Right lobe of liver (tissue), 4 donors: ENCODE results near the gene SHKBP1.

Experiments used
- POLR2A ChIP-seq: fragments of 450-650 bp; IDR thresholded peaks from one replicate; pipeline ENCODE4 v1.6.1; 2017; ENCODE audit warnings: antibody characterized with exemption, mild to moderate bottlenecking
- TF ChIP-seq, protein P1 (sequence below), 4 donors: fragments of 200-600 bp in 3 of 4; fragments of 450-650 bp in 1 of 4; IDR thresholded peaks; one replicate each; pipeline versions ENCODE4 v1.5.1 to v1.8.0; 2016 to 2022; ENCODE audit warnings: antibody characterized with exemption in 4 of 4, mild to moderate bottlenecking in 2 of 4
- donor health status: DM: no; HTN: no; CAD: no.
- donor health status: DM: no; HTN: no; CAD: no.
- donor health status: DM: no; HTN: yes; CAD: no.

DNA sequence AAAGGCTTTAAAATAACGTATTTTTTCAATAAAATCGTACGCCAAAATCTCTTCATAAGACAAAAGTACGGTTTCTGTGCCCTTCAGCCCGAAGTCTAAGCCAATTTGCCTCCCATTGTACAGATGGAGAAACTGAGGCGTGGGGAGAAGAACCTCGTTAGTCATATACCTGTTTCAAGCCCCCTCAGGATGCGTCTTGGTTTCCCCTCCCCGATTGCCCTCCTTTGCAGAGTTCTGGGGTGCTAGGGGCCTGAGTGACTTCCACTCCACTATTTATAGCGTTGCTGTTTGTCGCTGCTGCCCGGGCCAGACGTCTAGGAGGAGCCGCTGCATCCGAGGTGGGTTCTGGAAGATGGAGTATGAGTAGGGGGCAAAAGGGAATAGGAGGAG is 22.2 kb downstream of the SHKBP1 start:
- TF ChIP-seq, protein P1, sequence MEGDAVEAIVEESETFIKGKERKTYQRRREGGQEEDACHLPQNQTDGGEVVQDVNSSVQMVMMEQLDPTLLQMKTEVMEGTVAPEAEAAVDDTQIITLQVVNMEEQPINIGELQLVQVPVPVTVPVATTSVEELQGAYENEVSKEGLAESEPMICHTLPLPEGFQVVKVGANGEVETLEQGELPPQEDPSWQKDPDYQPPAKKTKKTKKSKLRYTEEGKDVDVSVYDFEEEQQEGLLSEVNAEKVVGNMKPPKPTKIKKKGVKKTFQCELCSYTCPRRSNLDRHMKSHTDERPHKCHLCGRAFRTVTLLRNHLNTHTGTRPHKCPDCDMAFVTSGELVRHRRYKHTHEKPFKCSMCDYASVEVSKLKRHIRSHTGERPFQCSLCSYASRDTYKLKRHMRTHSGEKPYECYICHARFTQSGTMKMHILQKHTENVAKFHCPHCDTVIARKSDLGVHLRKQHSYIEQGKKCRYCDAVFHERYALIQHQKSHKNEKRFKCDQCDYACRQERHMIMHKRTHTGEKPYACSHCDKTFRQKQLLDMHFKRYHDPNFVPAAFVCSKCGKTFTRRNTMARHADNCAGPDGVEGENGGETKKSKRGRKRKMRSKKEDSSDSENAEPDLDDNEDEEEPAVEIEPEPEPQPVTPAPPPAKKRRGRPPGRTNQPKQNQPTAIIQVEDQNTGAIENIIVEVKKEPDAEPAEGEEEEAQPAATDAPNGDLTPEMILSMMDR (IDR thresholded peaks at IDR 0.05): no peak
- TF ChIP-seq POLR2A: no peak
